Erythroblast (primary cell): ENCODE data around the gene PLEKHA5.
"Not testable (repeated sequence)": the region's sequence is repeated elsewhere in the genome, so short reads cannot be mapped to it uniquely, and the experiment has no call there.

Experiments used
- DNase-seq, 2 experiments: peaks; one replicate each; lab custom pipeline; 2025; lab: John Stamatoyannopoulos, UW
- GATA1 ChIP-seq: IDR thresholded peaks from 2 replicates; pipeline ENCODE4 v1.6.1; 2011; ENCODE audit warnings: low read depth, mild to moderate bottlenecking, control low read depth, low read length, moderate library complexity
- POLR2A ChIP-seq: IDR thresholded peaks from 2 replicates; pipeline ENCODE4 v1.6.1; 2011; ENCODE audit warnings: mild to moderate bottlenecking, low read length

PLEKHA5 gene

GRCh38 chr12:19129486-19130223 is at the start of gene PLEKHA5:
Gene PLEKHA5 (plus strand): TSS chr12:19129733. CDS start chr12:19129800, 67 bp downstream.
- TF ChIP-seq POLR2A (no peak), GATA1 (no peak)
- DNase-seq, result peak; percentile 69

- DNase-seq, result no peak
- TF ChIP-seq POLR2A, result no peak
- no peak for TF ChIP-seq GATA1
Measured at GRCh38 chr12:19080918-19081317, 48.6 kb upstream of the PLEKHA5 start.

GRCh38 chr12:19082365-19082911 is 47.1 kb upstream of the PLEKHA5 start:
- no peak for DNase-seq
- no peak for TF ChIP-seq POLR2A
- no peak for TF ChIP-seq GATA1

GRCh38 chr12:19084547-19084946 is 45.0 kb upstream of the PLEKHA5 start:
- TF ChIP-seq GATA1 (no peak), POLR2A (no peak)
- DNase-seq, result no peak

- TF ChIP-seq POLR2A (no peak), GATA1 (no peak)
- no peak for DNase-seq
Measured at GRCh38 chr12:19085090-19085489, 44.4 kb upstream of the PLEKHA5 start.

GRCh38 chr12:19088606-19089005 is 40.9 kb upstream of the PLEKHA5 start:
- TF ChIP-seq GATA1, result no peak
- TF ChIP-seq POLR2A, result no peak
- DNase-seq, result no peak

- not testable (repeated sequence) for DNase-seq
Measured at GRCh38 chr12:19092482-19092881, 37.1 kb upstream of the PLEKHA5 start.

GRCh38 chr12:19093218-19093617 is 36.3 kb upstream of the PLEKHA5 start:
- TF ChIP-seq POLR2A (no peak), GATA1 (no peak)
- no peak for DNase-seq

- DNase-seq, result no peak
- no peak for TF ChIP-seq GATA1
- TF ChIP-seq POLR2A, result no peak
Measured at GRCh38 chr12:19095331-19095730, 34.2 kb upstream of the PLEKHA5 start.

- no peak for TF ChIP-seq GATA1
- no peak for DNase-seq
Measured at GRCh38 chr12:19095756-19096480, 33.6 kb upstream of the PLEKHA5 start.

GRCh38 chr12:19105463-19105862 is 24.1 kb upstream of the PLEKHA5 start:
- TF ChIP-seq GATA1 (no peak), POLR2A (no peak)

GRCh38 chr12:19107750-19108149 is 21.8 kb upstream of the PLEKHA5 start:
- no peak for TF ChIP-seq POLR2A
- TF ChIP-seq GATA1, result no peak
- no peak for DNase-seq

More at GRCh38 chr12:19105463-19105862, 24.1 kb upstream of the PLEKHA5 start:
- no peak for DNase-seq

- DNase-seq, result no peak
Measured at GRCh38 chr12:19110221-19110940, 19.2 kb upstream of the PLEKHA5 start.

GRCh38 chr12:19113464-19113863 is 16.1 kb upstream of the PLEKHA5 start:
- DNase-seq, result no peak
- TF ChIP-seq GATA1, result no peak
- TF ChIP-seq POLR2A, result no peak

More at GRCh38 chr12:19110221-19110940, 19.2 kb upstream of the PLEKHA5 start:
- TF ChIP-seq POLR2A (no peak), GATA1 (no peak)
